Fibroblast of skin of left quadriceps (primary cell): ENCODE measurements around the gene MAP2K5.

Source experiments
- DNase-seq, 2 experiments: peaks; one replicate each; pipeline ENCODE4 v3.0.0-alpha.2; 2013; ENCODE audit warnings: low read depth in 2 of 2

MAP2K5 gene

GRCh38 chr15:67834581-67835296 lies 292.2 kb downstream of the MAP2K5 start:
- DNase-seq, result no peak

GRCh38 chr15:67835297-67836133 lies 293.0 kb downstream of the MAP2K5 start:
- DNase-seq, result no peak

GRCh38 chr15:67836134-67836455 lies 293.6 kb downstream of the MAP2K5 start:
- DNase-seq, result no peak

GRCh38 chr15:67836477-67836876 lies 294.0 kb downstream of the MAP2K5 start:
- no peak for DNase-seq

- DNase-seq, result no peak
Observed at GRCh38 chr15:67836955-67837354, 294.5 kb downstream of the MAP2K5 start.

- DNase-seq, result no peak
Observed at GRCh38 chr15:67838789-67839332, 296.4 kb downstream of the MAP2K5 start.

- DNase-seq, result no peak
Observed at GRCh38 chr15:67839499-67839928, 297.0 kb downstream of the MAP2K5 start.

GRCh38 chr15:67839929-67840748 lies 297.6 kb downstream of the MAP2K5 start, which contains the start of gene RNU6-1:
Gene RNU6-1 (minus strand): TSS chr15:67840045.
- DNase-seq, result peak; percentile 83 to 87

GRCh38 chr15:67840749-67841512 lies 298.4 kb downstream of the MAP2K5 start:
- DNase-seq, result no peak

- no peak for DNase-seq
Observed at GRCh38 chr15:67841513-67841762, 298.9 kb downstream of the MAP2K5 start.

- no peak for DNase-seq
Observed at GRCh38 chr15:67843092-67843501, 300.6 kb downstream of the MAP2K5 start.

- DNase-seq, result no peak
Observed at GRCh38 chr15:67843571-67844387, 301.3 kb downstream of the MAP2K5 start.

GRCh38 chr15:67845974-67846373 lies 303.5 kb downstream of the MAP2K5 start:
- no peak for DNase-seq

- no peak for DNase-seq
Observed at GRCh38 chr15:67849538-67849937, 307.0 kb downstream of the MAP2K5 start.

GRCh38 chr15:67850336-67850735 lies 307.8 kb downstream of the MAP2K5 start:
- no peak for DNase-seq

GRCh38 chr15:67850994-67851571 lies 308.6 kb downstream of the MAP2K5 start:
- DNase-seq, result no peak

- no peak for DNase-seq
Observed at GRCh38 chr15:67852418-67852817, 309.9 kb downstream of the MAP2K5 start.

GRCh38 chr15:67853454-67853853 lies 311.0 kb downstream of the MAP2K5 start:
- no peak for DNase-seq

- no peak for DNase-seq
Observed at GRCh38 chr15:67854358-67854757, 311.9 kb downstream of the MAP2K5 start.

GRCh38 chr15:67855842-67856241 lies 313.3 kb downstream of the MAP2K5 start:
- no peak for DNase-seq
